GM12892 (cell line): ENCODE measurements around the gene SMIM30.

Experiments
- POLR2A ChIP-seq: IDR thresholded peaks from 2 replicates; pipeline ENCODE4 v1.6.1; 2011; ENCODE audit warnings: low read depth, low read length, control low read depth
- POLR2AphosphoS5 ChIP-seq: IDR thresholded peaks from 2 replicates; pipeline ENCODE4 v1.6.1; 2011; ENCODE audit warnings: low read depth, low read length, control low read depth

DNA sequence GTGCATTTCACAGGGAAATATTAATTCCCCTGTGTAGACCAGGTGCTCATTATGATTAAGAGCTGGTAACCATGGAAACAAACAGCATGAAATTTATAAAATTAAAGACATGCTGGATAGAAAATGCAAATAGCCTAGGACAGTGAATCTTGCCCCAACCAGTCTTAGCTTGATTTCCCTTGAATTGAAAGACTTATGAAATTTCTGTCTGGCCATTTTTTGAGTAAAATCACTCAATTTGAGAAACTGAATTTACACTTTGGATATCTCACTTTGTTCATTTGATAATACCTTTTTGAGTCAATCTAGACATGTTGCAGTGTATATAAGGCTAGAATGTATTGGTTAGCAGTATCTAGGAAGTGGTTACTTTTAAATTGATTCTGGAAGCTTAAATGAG is 4.4 kb upstream of the SMIM30 start:
- TF ChIP-seq POLR2A (no peak), POLR2AphosphoS5 (no peak)
